ENCODE results near the gene IDH2.

DNA sequence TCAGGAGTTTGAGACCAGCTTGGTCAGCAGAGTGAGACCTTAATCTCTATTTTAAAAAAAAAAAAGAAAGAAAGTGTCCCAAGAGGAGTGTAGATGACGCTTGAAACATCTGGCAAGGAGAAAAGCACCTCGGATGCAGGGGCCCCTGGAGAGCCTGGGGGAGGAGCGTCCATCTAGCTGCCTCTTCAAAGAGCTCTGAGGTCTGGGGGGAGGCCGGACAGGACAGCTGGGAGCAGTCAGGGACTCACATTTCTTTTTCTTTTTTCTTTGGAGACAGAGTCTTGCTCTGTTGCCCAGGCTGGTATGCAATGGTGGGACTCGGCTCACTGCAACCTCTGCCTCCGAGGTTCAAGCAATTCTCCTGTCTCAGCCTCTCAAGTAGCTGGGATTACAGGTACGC lies 3.3 kb upstream of the IDH2 start:
- TF ChIP-seq, protein P1, sequence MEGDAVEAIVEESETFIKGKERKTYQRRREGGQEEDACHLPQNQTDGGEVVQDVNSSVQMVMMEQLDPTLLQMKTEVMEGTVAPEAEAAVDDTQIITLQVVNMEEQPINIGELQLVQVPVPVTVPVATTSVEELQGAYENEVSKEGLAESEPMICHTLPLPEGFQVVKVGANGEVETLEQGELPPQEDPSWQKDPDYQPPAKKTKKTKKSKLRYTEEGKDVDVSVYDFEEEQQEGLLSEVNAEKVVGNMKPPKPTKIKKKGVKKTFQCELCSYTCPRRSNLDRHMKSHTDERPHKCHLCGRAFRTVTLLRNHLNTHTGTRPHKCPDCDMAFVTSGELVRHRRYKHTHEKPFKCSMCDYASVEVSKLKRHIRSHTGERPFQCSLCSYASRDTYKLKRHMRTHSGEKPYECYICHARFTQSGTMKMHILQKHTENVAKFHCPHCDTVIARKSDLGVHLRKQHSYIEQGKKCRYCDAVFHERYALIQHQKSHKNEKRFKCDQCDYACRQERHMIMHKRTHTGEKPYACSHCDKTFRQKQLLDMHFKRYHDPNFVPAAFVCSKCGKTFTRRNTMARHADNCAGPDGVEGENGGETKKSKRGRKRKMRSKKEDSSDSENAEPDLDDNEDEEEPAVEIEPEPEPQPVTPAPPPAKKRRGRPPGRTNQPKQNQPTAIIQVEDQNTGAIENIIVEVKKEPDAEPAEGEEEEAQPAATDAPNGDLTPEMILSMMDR (conservative IDR thresholded peaks at IDR 0.05; ENCODE audit: low read depth, low read length) = no peak
- TF ChIP-seq CEBPB (IDR thresholded peaks at IDR 0.05; ENCODE audit: low read depth, low read length) (no peak), RAD21 (IDR thresholded peaks at IDR 0.05; ENCODE audit: low read length) (no peak), RFX5 (IDR thresholded peaks at IDR 0.05; ENCODE audit: low read depth, low read length) (no peak), POLR2A (IDR thresholded peaks at IDR 0.05; ENCODE audit: low read depth, low read length) (no peak), BHLHE40 (IDR thresholded peaks at IDR 0.05; ENCODE audit: low read depth, low read length) (no peak), MAZ (IDR thresholded peaks at IDR 0.05; ENCODE audit: borderline replicate concordance, low read depth, low read length) (no peak)
- TF ChIP-seq, protein P2, sequence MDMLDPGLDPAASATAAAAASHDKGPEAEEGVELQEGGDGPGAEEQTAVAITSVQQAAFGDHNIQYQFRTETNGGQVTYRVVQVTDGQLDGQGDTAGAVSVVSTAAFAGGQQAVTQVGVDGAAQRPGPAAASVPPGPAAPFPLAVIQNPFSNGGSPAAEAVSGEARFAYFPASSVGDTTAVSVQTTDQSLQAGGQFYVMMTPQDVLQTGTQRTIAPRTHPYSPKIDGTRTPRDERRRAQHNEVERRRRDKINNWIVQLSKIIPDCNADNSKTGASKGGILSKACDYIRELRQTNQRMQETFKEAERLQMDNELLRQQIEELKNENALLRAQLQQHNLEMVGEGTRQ (IDR thresholded peaks at IDR 0.05; ENCODE audit: low read depth, low read length) = no peak
- TF ChIP-seq, protein P3, sequence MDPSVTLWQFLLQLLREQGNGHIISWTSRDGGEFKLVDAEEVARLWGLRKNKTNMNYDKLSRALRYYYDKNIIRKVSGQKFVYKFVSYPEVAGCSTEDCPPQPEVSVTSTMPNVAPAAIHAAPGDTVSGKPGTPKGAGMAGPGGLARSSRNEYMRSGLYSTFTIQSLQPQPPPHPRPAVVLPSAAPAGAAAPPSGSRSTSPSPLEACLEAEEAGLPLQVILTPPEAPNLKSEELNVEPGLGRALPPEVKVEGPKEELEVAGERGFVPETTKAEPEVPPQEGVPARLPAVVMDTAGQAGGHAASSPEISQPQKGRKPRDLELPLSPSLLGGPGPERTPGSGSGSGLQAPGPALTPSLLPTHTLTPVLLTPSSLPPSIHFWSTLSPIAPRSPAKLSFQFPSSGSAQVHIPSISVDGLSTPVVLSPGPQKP (IDR thresholded peaks at IDR 0.05; ENCODE audit: borderline replicate concordance, low read depth, low read length) = no peak
